K562 (cell line): ENCODE results near the gene RIMBP3C. TPM values are rescaled to one million over a fixed set of nuclear protein-coding genes. Genes with fewer than 3 reads are reported as not detected.

ENCODE experiments used
- ATAC-seq: fragments of 200-7000 bp; cut with Tn5 transposase; 3 replicates; pipeline ENCODE4 v1.9.1; 2020; ENCODE audit warnings: moderate library complexity
- BruUV-seq: library from RNA; stranded (reverse); fragments of 400-500 nt; replicated peaks from 2 replicates; lab custom pipeline; 2021; lab: Mats Ljungman, UMichigan
- CTCF ChIA-PET: fragments of 300-600 bp; formaldehyde crosslinking; extraction: SDS; loops from one replicate; lab custom pipeline; 2021; ENCODE audit warnings: low intra/inter-chr PET ratio; lab: Yijun Ruan, JAX
- POLR2A ChIA-PET: fragments of 300-600, 350-650 bp; sonication (Branson Sonifier 250); formaldehyde crosslinking; extraction: SDS; loops from one replicate; lab custom pipeline; 2021; ENCODE audit warnings: antibody characterized with exemption, inconsistent platforms; lab: Yijun Ruan, JAX
- DNase-seq, 4 experiments: peaks; one replicate each; pipeline versions ENCODE4 v3.0.0 to v3.0.0-alpha.2; 2011 to 2018; ENCODE audit warnings: low spot score in 3 of 4, mixed read lengths in 3 of 4; ENCODE audit errors: extremely low read depth in 1 of 4
- FAIRE-seq: peaks from 2 replicates; lab custom pipeline; 2011; peaks lifted over from hg19 to GRCh38; lab: Jason Lieb, UNC
- H2AFZ ChIP-seq: 2 replicates; pipeline ENCODE4 v1.6.0; 2011; ENCODE audit warnings: low read depth, low read length, control low read depth, inconsistent platforms
- H3K27ac ChIP-seq: fragments of 200-600 bp; 3 replicates; pipeline ENCODE4 v1.8.0; 2011; ENCODE audit warnings: low read depth, mild to moderate bottlenecking, control low read depth, inconsistent platforms, low read length, moderate library complexity, mixed read lengths; ENCODE audit errors: extremely low read depth
- H3K27me3 ChIP-seq, 2 experiments: fragments of 300-600 bp in 1 of 2; 2 replicates in 1 of 2; 3 replicates in 1 of 2; pipeline versions ENCODE4 v1.6.0 to v1.8.0; 2011; ENCODE audit warnings: inconsistent platforms in 2 of 2, low read length in 2 of 2, mild to moderate bottlenecking in 1 of 2, mixed read lengths in 1 of 2, moderate library complexity in 1 of 2; ENCODE audit not compliant: control insufficient read depth in 2 of 2, insufficient read depth in 2 of 2
- H3K36me3 ChIP-seq: fragments of 300-600 bp; 3 replicates; pipeline ENCODE4 v1.8.0; 2011; ENCODE audit warnings: mild to moderate bottlenecking, low read length, inconsistent platforms; ENCODE audit not compliant: control insufficient read depth, insufficient read depth
- H3K4me1 ChIP-seq, 2 experiments: fragments of 200-600 bp in 1 of 2; replicated peaks in 1 of 2; 2 replicates in 1 of 2; 3 replicates in 1 of 2; pipeline versions ENCODE4 v1.5.1 to v1.8.0; 2011; ENCODE audit warnings: inconsistent platforms in 2 of 2, low read length in 2 of 2, mild to moderate bottlenecking in 1 of 2, mixed read lengths in 1 of 2, moderate library complexity in 1 of 2; ENCODE audit not compliant: control insufficient read depth in 2 of 2, insufficient read depth in 2 of 2
- H3K4me2 ChIP-seq: 2 replicates; pipeline ENCODE4 v1.6.1; 2011; ENCODE audit warnings: low read length, control low read depth, inconsistent platforms, mixed read lengths; ENCODE audit not compliant: insufficient read depth
- H3K4me3 ChIP-seq: fragments of 200-600 bp; sonication (generic), shearing (Covaris generic); 2 replicates; pipeline ENCODE4 v1.5.1; 2016; ENCODE audit warnings: control low read depth, inconsistent platforms
- H3K79me2 ChIP-seq: fragments of 200-600 bp; 3 replicates; pipeline ENCODE4 v1.8.0; 2011; ENCODE audit warnings: low read length, inconsistent platforms; ENCODE audit not compliant: control insufficient read depth, insufficient read depth
- H3K9ac ChIP-seq, 2 experiments: 2 replicates each; pipeline versions ENCODE4 v1.6.0 to v1.6.1; 2011; ENCODE audit warnings: low read depth in 2 of 2, low read length in 2 of 2, control low read depth in 1 of 2, inconsistent platforms in 1 of 2, mild to moderate bottlenecking in 1 of 2, mixed read lengths in 1 of 2; ENCODE audit not compliant: insufficient read depth in 1 of 2
- H3K9me1 ChIP-seq: one replicate; pipeline ENCODE4 v1.6.0; 2011; ENCODE audit warnings: inconsistent platforms, mild to moderate bottlenecking, low read length, moderate library complexity; ENCODE audit not compliant: control insufficient read depth, insufficient read depth
- H3K9me3 ChIP-seq: replicated peaks from 2 replicates; pipeline ENCODE4 v1.5.1; 2011; ENCODE audit warnings: low read depth, low read length, inconsistent platforms; ENCODE audit not compliant: control insufficient read depth, insufficient read depth
- H4K20me1 ChIP-seq: replicated peaks from 2 replicates; pipeline ENCODE4 v1.6.1; 2011; ENCODE audit warnings: low read length, inconsistent platforms, mixed read lengths; ENCODE audit not compliant: control insufficient read depth, insufficient read depth
- EWSR1 ChIP-seq: fragments of 450-650 bp; IDR thresholded peaks from 2 replicates; pipeline ENCODE4 v1.6.1; 2018; ENCODE audit warnings: borderline replicate concordance, mild to moderate bottlenecking, low read depth, moderate library complexity; ENCODE audit not compliant: partially characterized antibody
- HMG20A ChIP-seq: fragments of 450-650 bp; formaldehyde crosslinking; conservative IDR thresholded peaks from 2 replicates; pipeline ENCODE4 v1.4.0; 2020; ENCODE audit warnings: mild to moderate bottlenecking, mixed read lengths
- HNRNPUL1 ChIP-seq: fragments of 200-400 bp; formaldehyde crosslinking; IDR thresholded peaks from 2 replicates; pipeline ENCODE4 v1.6.1; 2017; ENCODE audit warnings: low read length
- L3MBTL2 ChIP-seq: fragments of 450-650 bp; IDR thresholded peaks from 2 replicates; pipeline ENCODE4 v1.6.1; 2016; ENCODE audit warnings: mild to moderate bottlenecking, moderate library complexity
- POLR2AphosphoS5 ChIP-seq: IDR thresholded peaks from 2 replicates; pipeline ENCODE4 v1.6.1; 2011; ENCODE audit warnings: mild to moderate bottlenecking, low read depth, low read length, moderate library complexity; ENCODE audit not compliant: control insufficient read depth, insufficient read depth
- SPI1 ChIP-seq: IDR thresholded peaks from 2 replicates; pipeline ENCODE4 v1.6.1; 2011; ENCODE audit warnings: low read depth, low read length, control low read depth, borderline replicate concordance
- TAF15 ChIP-seq: fragments of 200-400 bp; formaldehyde crosslinking; IDR thresholded peaks from 2 replicates; pipeline ENCODE4 v1.6.1; 2017; ENCODE audit warnings: mild to moderate bottlenecking, low read depth, low read length, moderate library complexity
- TSC22D4 ChIP-seq: fragments of 450-650 bp; IDR thresholded peaks from 2 replicates; pipeline ENCODE4 v1.6.1; 2016; ENCODE audit warnings: missing genetic modification characterization, missing biosample characterization, control low read depth
- ZNF436 ChIP-seq: fragments of 250-450, 450-650 bp; sonication (Bioruptor Pico); formaldehyde crosslinking; IDR thresholded peaks from 2 replicates; pipeline ENCODE4 v1.7.0; 2020; ENCODE audit warnings: mild to moderate bottlenecking
- WGBS: fragments of 100-300 bp; shearing (Covaris generic); methylation state at CpG from one replicate; pipeline ENCODE4 v1.1.6; 2016; ENCODE audit warnings: low coverage, mixed read lengths; ENCODE audit not compliant: insufficient coverage; ENCODE audit errors: missing lambda C conversion rate; 5-methylcytosine and 5-hydroxymethylcytosine counted together
- in situ Hi-C: fragments of 300-500 bp; cut with MboI; formaldehyde crosslinking; loops from 4 replicates; pipeline ENCODE4 v1.15.0; 2018; ENCODE audit warnings: inconsistent platforms, mixed read lengths
- intact Hi-C: fragments of 100-400 bp; cut with micrococcal nuclease; formaldehyde crosslinking; loops from 2 replicates; pipeline ENCODE4 v1.14.2; 2022
- polyA plus RNA-seq, 8 experiments: library from polyadenylated mRNA; depleted of rRNA in 4 of 8; stranded (reverse) in 5 of 8; unstranded in 3 of 8; fragments of >200 nt; fragmentation: Nextera tagmentation in 2 of 8; fragmentation: Illumina TruSeq in 1 of 8; extraction: Ambion mirVana in 2 of 8; extraction: Trizol in 1 of 8; gene quantifications; 2 replicates each; pipeline versions ENCODE4 v1.2.1 to v1.2.3, GENCODE V29; 2011 to 2014; ENCODE audit warnings: inconsistent platforms in 1 of 8, missing spikeins in 1 of 8
- total RNA-seq, 7 experiments: library from RNA; depleted of rRNA in 6 of 7; stranded (reverse); fragments of >200 nt in 6 of 7; fragmentation: Illumina TruSeq in 2 of 7; extraction: Trizol in 2 of 7; gene quantifications; 2 replicates each; pipeline versions ENCODE4 v1.2.1 to v1.2.3, GENCODE V29; 2011 to 2021; ENCODE audit warnings: low replicate concordance in 1 of 7
- TF ChIP-seq, protein P1 (sequence below): fragments of 250-450 bp; sonication (Bioruptor Pico); IDR thresholded peaks from 2 replicates; pipeline ENCODE4 v1.9.0; 2021; ENCODE audit warnings: mild to moderate bottlenecking, inconsistent platforms
- TF ChIP-seq, protein P2 (sequence below), 2 experiments: fragments of 200-800 bp in 1 of 2; sonication (Bioruptor generic) in 1 of 2; sonication (generic) in 1 of 2; formaldehyde crosslinking in 1 of 2; IDR thresholded peaks in 1 of 2; conservative IDR thresholded peaks in 1 of 2; 2 replicates each; pipeline versions ENCODE4 v1.5.0 to v1.6.1; 2016 to 2020; ENCODE audit warnings: missing compliant biosample characterization in 1 of 2, missing genetic modification characterization in 1 of 2, missing genetic modification reagents in 1 of 2
- TF ChIP-seq, protein P3 (sequence below), 2 experiments: fragments of 450-650 bp in 1 of 2; sonication (generic) in 1 of 2; formaldehyde crosslinking; conservative IDR thresholded peaks; 2 replicates each; pipeline versions ENCODE4 v1.4.0 to v1.8.1; 2020 to 2022; ENCODE audit warnings: mild to moderate bottlenecking in 1 of 2, missing genetic modification reagents in 1 of 2
- TF ChIP-seq, protein P4 (sequence below): fragments of 450-650 bp; formaldehyde crosslinking; IDR thresholded peaks from 2 replicates; pipeline ENCODE4 v1.4.0; 2022; ENCODE audit warnings: missing genetic modification characterization

RIMBP3C gene
- total and polyA plus RNA-seq, 9 of the 15 experiments (the other 6 are each of a cell fraction or from before 2014, with no cell fraction given): 0.09 to 0.98 (median 0.17) TPM; not detected in 2

DNA sequence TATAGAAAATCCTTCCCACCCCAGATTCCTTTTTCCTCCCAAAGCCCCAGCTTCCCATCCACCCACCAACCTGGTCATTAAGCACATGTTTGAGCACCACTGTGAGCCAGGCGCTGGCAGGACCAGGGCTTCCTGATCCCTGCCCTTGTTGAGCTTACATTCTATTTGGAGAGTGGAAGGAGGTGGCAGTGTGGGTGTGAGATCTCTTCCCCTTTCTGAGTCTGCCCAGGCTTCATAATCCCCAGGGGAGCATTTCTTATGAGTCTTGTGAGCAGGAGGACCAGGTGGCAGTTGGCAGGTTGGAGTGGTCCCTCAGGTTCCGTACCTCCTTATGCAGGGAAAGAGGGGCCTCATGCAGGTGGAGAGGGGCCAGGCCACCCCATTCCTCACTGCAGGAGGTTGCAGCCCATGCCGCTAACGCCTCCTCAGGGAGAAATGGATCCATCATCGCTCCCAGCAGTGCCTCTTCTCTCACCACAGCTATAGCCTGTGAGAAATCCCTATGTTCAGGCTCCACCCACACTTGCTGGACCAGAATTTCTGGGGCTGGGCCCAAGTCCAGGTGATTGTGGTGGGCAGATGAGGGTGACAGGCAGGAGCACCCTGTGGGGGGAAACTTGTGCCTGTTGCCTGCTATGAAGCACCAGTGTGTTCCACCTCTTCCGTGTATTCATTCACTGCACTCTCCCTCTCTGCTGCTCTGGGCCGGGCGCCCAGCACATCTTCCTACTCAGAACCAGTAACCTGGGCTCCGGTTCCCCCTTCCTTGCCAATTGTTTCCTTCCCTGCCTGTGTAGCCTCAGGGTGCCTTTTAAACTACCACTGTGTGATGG, 39.8 kb upstream of the RIMBP3C start:
- no peaks in the 10 kb centered on the region for H3K9me3 ChIP-seq
- no peak for DNase-seq
- 63% methylated on average over 9 of the region's 9 CpGs for WGBS
- in situ Hi-C loops: no loop called here
- intact Hi-C loops: no loop called here
- ATAC-seq: no peak
- peaks cover 83% of the 10 kb centered on the region for H3K36me3 ChIP-seq
- BruUV-seq: no TSS peak
- H3K9me1 ChIP-seq: peaks cover 19% of the 10 kb centered on the region
- POLR2A ChIA-PET: interaction anchor here (1.4 to 76.8 kb wide), 3 partner anchors 18 to 28 kb away, joined by 5 to 4622 read pairs (median 4622); partner anchors contain the start of genes CCDC116, SDF2L1 and YDJC
- no peak for FAIRE-seq
- H3K27me3 ChIP-seq: no peaks in the 10 kb centered on the region; a peak in 1 of 5 replicates
- no peak overlapping the region for H2AFZ ChIP-seq
- H3K4me2 ChIP-seq: no peak overlapping the region
- peaks cover 96% of the 10 kb centered on the region for H3K79me2 ChIP-seq
- no peak overlapping the region for H3K27ac ChIP-seq
- no peak overlapping the region for H3K4me3 ChIP-seq
- CTCF ChIA-PET: interaction anchor here (1.0 kb wide), 1 partner anchor 14 kb away, joined by 3 read pairs; no protein-coding TSS in a partner anchor
- H3K9ac ChIP-seq: peak overlapping the region in 1 of 2 experiments; percentile 56; a peak in 2 of 4 replicates
- H3K4me1 ChIP-seq: peaks cover 24 to 37% of the 10 kb centered on the region in 2 experiments
- H4K20me1 ChIP-seq: peaks cover 65% of the 10 kb centered on the region
- TF ChIP-seq HNRNPUL1 (0 out of 2 replicates have a peak, but pooled peaks have one; percentile 30), HMG20A (CRISPR knock-in tag) (no peak), EWSR1 (no peak), ZNF436 (CRISPR knock-in tag) (0 out of 2 replicates have a peak, but pooled peaks have one; percentile 26), POLR2AphosphoS5 (0 out of 2 replicates have a peak, but pooled peaks have one; percentile 2), L3MBTL2 (no peak), SPI1 (peak; percentile 64), TAF15 (peak; percentile 39; the same call in 1 of the 2 replicates), TSC22D4 (tag) (no peak)
- TF ChIP-seq, protein P1, sequence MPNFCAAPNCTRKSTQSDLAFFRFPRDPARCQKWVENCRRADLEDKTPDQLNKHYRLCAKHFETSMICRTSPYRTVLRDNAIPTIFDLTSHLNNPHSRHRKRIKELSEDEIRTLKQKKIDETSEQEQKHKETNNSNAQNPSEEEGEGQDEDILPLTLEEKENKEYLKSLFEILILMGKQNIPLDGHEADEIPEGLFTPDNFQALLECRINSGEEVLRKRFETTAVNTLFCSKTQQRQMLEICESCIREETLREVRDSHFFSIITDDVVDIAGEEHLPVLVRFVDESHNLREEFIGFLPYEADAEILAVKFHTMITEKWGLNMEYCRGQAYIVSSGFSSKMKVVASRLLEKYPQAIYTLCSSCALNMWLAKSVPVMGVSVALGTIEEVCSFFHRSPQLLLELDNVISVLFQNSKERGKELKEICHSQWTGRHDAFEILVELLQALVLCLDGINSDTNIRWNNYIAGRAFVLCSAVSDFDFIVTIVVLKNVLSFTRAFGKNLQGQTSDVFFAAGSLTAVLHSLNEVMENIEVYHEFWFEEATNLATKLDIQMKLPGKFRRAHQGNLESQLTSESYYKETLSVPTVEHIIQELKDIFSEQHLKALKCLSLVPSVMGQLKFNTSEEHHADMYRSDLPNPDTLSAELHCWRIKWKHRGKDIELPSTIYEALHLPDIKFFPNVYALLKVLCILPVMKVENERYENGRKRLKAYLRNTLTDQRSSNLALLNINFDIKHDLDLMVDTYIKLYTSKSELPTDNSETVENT (CRISPR knock-in tag): peak; percentile 9; the same call in 1 of the 2 replicates
- TF ChIP-seq, protein P2, sequence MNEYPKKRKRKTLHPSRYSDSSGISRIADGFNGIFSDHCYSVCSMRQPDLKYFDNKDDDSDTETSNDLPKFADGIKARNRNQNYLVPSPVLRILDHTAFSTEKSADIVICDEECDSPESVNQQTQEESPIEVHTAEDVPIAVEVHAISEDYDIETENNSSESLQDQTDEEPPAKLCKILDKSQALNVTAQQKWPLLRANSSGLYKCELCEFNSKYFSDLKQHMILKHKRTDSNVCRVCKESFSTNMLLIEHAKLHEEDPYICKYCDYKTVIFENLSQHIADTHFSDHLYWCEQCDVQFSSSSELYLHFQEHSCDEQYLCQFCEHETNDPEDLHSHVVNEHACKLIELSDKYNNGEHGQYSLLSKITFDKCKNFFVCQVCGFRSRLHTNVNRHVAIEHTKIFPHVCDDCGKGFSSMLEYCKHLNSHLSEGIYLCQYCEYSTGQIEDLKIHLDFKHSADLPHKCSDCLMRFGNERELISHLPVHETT (CRISPR knock-in tag; conservative IDR thresholded peaks at IDR 0.05 in 1 of 2, IDR thresholded peaks at IDR 0.05 in 1 of 2): no peak
- TF ChIP-seq, protein P3, sequence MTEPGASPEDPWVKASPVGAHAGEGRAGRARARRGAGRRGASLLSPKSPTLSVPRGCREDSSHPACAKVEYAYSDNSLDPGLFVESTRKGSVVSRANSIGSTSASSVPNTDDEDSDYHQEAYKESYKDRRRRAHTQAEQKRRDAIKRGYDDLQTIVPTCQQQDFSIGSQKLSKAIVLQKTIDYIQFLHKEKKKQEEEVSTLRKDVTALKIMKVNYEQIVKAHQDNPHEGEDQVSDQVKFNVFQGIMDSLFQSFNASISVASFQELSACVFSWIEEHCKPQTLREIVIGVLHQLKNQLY (CRISPR knock-in tag; conservative IDR thresholded peaks at IDR 0.05): peak; percentile 43 to 47; a peak in 1 of 4 replicates
- TF ChIP-seq, protein P4, sequence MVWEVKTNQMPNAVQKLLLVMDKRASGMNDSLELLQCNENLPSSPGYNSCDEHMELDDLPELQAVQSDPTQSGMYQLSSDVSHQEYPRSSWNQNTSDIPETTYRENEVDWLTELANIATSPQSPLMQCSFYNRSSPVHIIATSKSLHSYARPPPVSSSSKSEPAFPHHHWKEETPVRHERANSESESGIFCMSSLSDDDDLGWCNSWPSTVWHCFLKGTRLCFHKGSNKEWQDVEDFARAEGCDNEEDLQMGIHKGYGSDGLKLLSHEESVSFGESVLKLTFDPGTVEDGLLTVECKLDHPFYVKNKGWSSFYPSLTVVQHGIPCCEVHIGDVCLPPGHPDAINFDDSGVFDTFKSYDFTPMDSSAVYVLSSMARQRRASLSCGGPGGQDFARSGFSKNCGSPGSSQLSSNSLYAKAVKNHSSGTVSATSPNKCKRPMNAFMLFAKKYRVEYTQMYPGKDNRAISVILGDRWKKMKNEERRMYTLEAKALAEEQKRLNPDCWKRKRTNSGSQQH (CRISPR knock-in tag): peak; percentile 67; the same call in 1 of the 2 replicates
